H1 (cell line): ENCODE measurements around the gene ATP6AP1. TPM values are rescaled to one million over a fixed set of nuclear protein-coding genes. Genes with fewer than 3 reads are reported as not detected.

Experiments used
- CTCF ChIA-PET: fragments of 300-600 bp; sonication (Branson Sonifier 250); formaldehyde crosslinking; loops from one replicate; lab custom pipeline; 2021; ENCODE audit not compliant: partially characterized antibody; lab: Charles Lee
- POLR2A ChIA-PET: fragments of 300-600 bp; sonication (Branson Sonifier 250); formaldehyde crosslinking; loops from one replicate; lab custom pipeline; 2021; ENCODE audit warnings: inconsistent platforms; ENCODE audit not compliant: partially characterized antibody; lab: Charles Lee
- DNase-seq, 2 experiments: peaks; one replicate each; pipeline versions ENCODE4 v3.0.0 to v3.0.0-alpha.2; 2010 to 2022; ENCODE audit warnings: low spot score in 2 of 2, low read depth in 1 of 2, mixed read lengths in 1 of 2
- FAIRE-seq: peaks from 2 replicates; lab custom pipeline; 2011; peaks lifted over from hg19 to GRCh38; lab: Jason Lieb, UNC
- H2AFZ ChIP-seq: 2 replicates; pipeline ENCODE4 v1.8.1; 2012; ENCODE audit warnings: low read length, inconsistent platforms
- H2AK5ac ChIP-seq: 2 replicates; pipeline ENCODE4 v1.6.1; 2013; ENCODE audit warnings: low read depth, low read length
- H2BK120ac ChIP-seq: replicated peaks from 2 replicates; pipeline ENCODE3; 2013; ENCODE audit warnings: low read depth, low read length, inconsistent platforms
- H2BK12ac ChIP-seq: 2 replicates; pipeline ENCODE4 v1.6.1; 2013; ENCODE audit warnings: low read depth, low read length
- H2BK15ac ChIP-seq: 2 replicates; pipeline ENCODE4 v1.6.1; 2013; ENCODE audit warnings: low read length
- H2BK20ac ChIP-seq: 2 replicates; pipeline ENCODE4 v1.6.1; 2013; ENCODE audit warnings: low read length
- H2BK5ac ChIP-seq: 2 replicates; pipeline ENCODE4 v1.6.1; 2013; ENCODE audit warnings: low read depth, low read length
- H3K14ac ChIP-seq: 2 replicates; pipeline ENCODE4 v1.6.1; 2013; ENCODE audit warnings: inconsistent platforms; ENCODE audit not compliant: insufficient read length
- H3K18ac ChIP-seq: 2 replicates; pipeline ENCODE4 v1.6.1; 2013; ENCODE audit warnings: low read length; ENCODE audit errors: extremely low read depth
- H3K23ac ChIP-seq: 2 replicates; pipeline ENCODE4 v1.6.1; 2013; ENCODE audit warnings: inconsistent platforms; ENCODE audit not compliant: insufficient read length
- H3K23me2 ChIP-seq: 2 replicates; pipeline ENCODE4 v1.6.1; 2013; ENCODE audit warnings: low read depth, low read length
- H3K27ac ChIP-seq: 2 replicates; pipeline ENCODE4 v1.6.1; 2011; ENCODE audit warnings: low read depth, low read length, inconsistent platforms
- H3K27me3 ChIP-seq, 4 experiments: replicated peaks in 1 of 4; 1 replicate in 1 of 4; 2 replicates in 3 of 4; pipeline versions ENCODE4 v1.6.1 to v1.8.1; 2011 to 2013; ENCODE audit warnings: low read length in 3 of 4, mild to moderate bottlenecking in 3 of 4, inconsistent platforms in 2 of 4, mixed read lengths in 2 of 4, moderate library complexity in 1 of 4; ENCODE audit not compliant: control insufficient read depth in 3 of 4, insufficient read depth in 3 of 4; ENCODE audit errors: extremely low read depth in 1 of 4
- H3K36me3 ChIP-seq, 4 experiments: 2 replicates each; pipeline versions ENCODE4 v1.6.1 to v1.8.1; 2011 to 2013; ENCODE audit warnings: mild to moderate bottlenecking in 4 of 4, low read length in 3 of 4, moderate library complexity in 2 of 4, control low read depth in 1 of 4, inconsistent platforms in 1 of 4; ENCODE audit not compliant: insufficient read depth in 4 of 4, control insufficient read depth in 2 of 4
- H3K4ac ChIP-seq: replicated peaks from 2 replicates; pipeline ENCODE3; 2013; ENCODE audit warnings: low read length, low read depth, mixed read lengths, inconsistent platforms; ENCODE audit not compliant: insufficient read length
- H3K4me1 ChIP-seq, 4 experiments: replicated peaks in 1 of 4; 1 replicate in 1 of 4; 2 replicates in 3 of 4; pipeline versions ENCODE4 v1.6.1 to v1.8.1; 2011 to 2013; ENCODE audit warnings: low read length in 3 of 4, inconsistent platforms in 2 of 4, mixed read lengths in 1 of 4; ENCODE audit not compliant: insufficient read depth in 4 of 4, control insufficient read depth in 3 of 4
- H3K4me2 ChIP-seq, 2 experiments: 2 replicates each; pipeline versions ENCODE4 v1.6.1 to v1.8.1; 2011 to 2013; ENCODE audit warnings: low read depth in 2 of 2, low read length in 2 of 2, control low read depth in 1 of 2, inconsistent platforms in 1 of 2, mild to moderate bottlenecking in 1 of 2; ENCODE audit not compliant: insufficient read depth in 1 of 2
- H3K4me3 ChIP-seq, 4 experiments: fragments of 200-600, 300-600 bp in 1 of 4; sonication (generic), shearing (Covaris generic), sonication (Bioruptor Twin) in 1 of 4; 2 replicates each; pipeline versions ENCODE4 v1.5.1 to v1.8.1; 2011 to 2016; ENCODE audit warnings: low read length in 4 of 4, low read depth in 3 of 4, control low read depth in 2 of 4, inconsistent platforms in 2 of 4, mild to moderate bottlenecking in 2 of 4, mixed read lengths in 1 of 4, moderate library complexity in 1 of 4; ENCODE audit not compliant: insufficient read depth in 2 of 4; ENCODE audit errors: extremely low read depth in 1 of 4
- H3K56ac ChIP-seq: replicated peaks from 2 replicates; pipeline ENCODE3; 2013; ENCODE audit warnings: low read depth, mild to moderate bottlenecking, mixed read lengths, low read length, inconsistent platforms; ENCODE audit not compliant: insufficient read length
- H3K79me1 ChIP-seq: 2 replicates; pipeline ENCODE4 v1.6.1; 2013; ENCODE audit warnings: low read depth, low read length, control low read depth
- H3K79me2 ChIP-seq, 2 experiments: 2 replicates each; pipeline versions ENCODE4 v1.6.1 to v1.8.1; 2012 to 2013; ENCODE audit warnings: low read length in 2 of 2, mild to moderate bottlenecking in 2 of 2, inconsistent platforms in 1 of 2; ENCODE audit not compliant: insufficient read depth in 2 of 2, control insufficient read depth in 1 of 2
- H3K9ac ChIP-seq, 4 experiments: replicated peaks in 1 of 4; 1 replicate in 1 of 4; 2 replicates in 3 of 4; pipeline versions ENCODE4 v1.6.1 to v1.8.1; 2011 to 2013; ENCODE audit warnings: low read depth in 3 of 4, low read length in 3 of 4, control low read depth in 2 of 4, mild to moderate bottlenecking in 2 of 4, moderate library complexity in 2 of 4, inconsistent platforms in 1 of 4; ENCODE audit errors: extremely low read depth in 1 of 4
- H3K9me3 ChIP-seq, 2 experiments: 2 replicates each; pipeline versions ENCODE4 v1.6.1 to v1.8.1; 2012 to 2013; ENCODE audit warnings: mild to moderate bottlenecking in 2 of 2, moderate library complexity in 2 of 2, control low read depth in 1 of 2, inconsistent platforms in 1 of 2, low read depth in 1 of 2, low read length in 1 of 2, mixed read lengths in 1 of 2; ENCODE audit not compliant: insufficient read depth in 2 of 2
- H4K20me1 ChIP-seq, 2 experiments: replicated peaks in 1 of 2; 2 replicates each; pipeline versions ENCODE3 to v1.8.1; 2011 to 2013; ENCODE audit warnings: inconsistent platforms in 2 of 2, low read length in 2 of 2, mild to moderate bottlenecking in 1 of 2; ENCODE audit not compliant: insufficient read depth in 2 of 2, control insufficient read depth in 1 of 2
- H4K5ac ChIP-seq: 2 replicates; pipeline ENCODE4 v1.6.1; 2013; ENCODE audit warnings: low read length, low read depth, mixed read lengths, inconsistent platforms; ENCODE audit not compliant: insufficient read length
- H4K8ac ChIP-seq: 2 replicates; pipeline ENCODE4 v1.8.0; 2013; ENCODE audit warnings: mild to moderate bottlenecking, moderate library complexity, low read length, inconsistent platforms; ENCODE audit not compliant: insufficient read depth; ENCODE audit errors: extremely low read depth
- H4K91ac ChIP-seq: replicated peaks from 2 replicates; pipeline ENCODE3; 2013; ENCODE audit warnings: low read length, mixed read lengths, inconsistent platforms; ENCODE audit not compliant: insufficient read length
- ASH2L ChIP-seq: fragments of 200-600, 300-600 bp; sonication (generic); IDR thresholded peaks from one replicate; pipeline ENCODE4 v1.7.1; 2017; ENCODE audit warnings: low read length
- CEBPB ChIP-seq: IDR thresholded peaks from 2 replicates; pipeline ENCODE4 v1.6.1; 2012; ENCODE audit warnings: low read depth, low read length
- CHD2 ChIP-seq: IDR thresholded peaks from 2 replicates; pipeline ENCODE4 v1.6.1; 2012; ENCODE audit warnings: low read length, improper control_type of control experiment
- CTBP2 ChIP-seq: IDR thresholded peaks from 2 replicates; pipeline ENCODE4 v1.7.0; 2011; ENCODE audit warnings: borderline replicate concordance, mild to moderate bottlenecking, moderate library complexity, mixed read lengths, low read length; ENCODE audit not compliant: insufficient read depth, insufficient read length
- EZH2 ChIP-seq: fragments of 200-600 bp; sonication (generic); IDR thresholded peaks from 2 replicates; pipeline ENCODE4 v1.7.1; 2012; ENCODE audit warnings: low read depth, mild to moderate bottlenecking, moderate library complexity, low read length, inconsistent platforms; ENCODE audit not compliant: severe bottlenecking
- HDAC2 ChIP-seq, 2 experiments: fragments of 300-600 bp in 1 of 2; sonication (generic) in 1 of 2; IDR thresholded peaks; 2 replicates each; pipeline ENCODE4 v1.6.1; 2011 to 2012; ENCODE audit warnings: low read depth in 2 of 2, low read length in 2 of 2, mild to moderate bottlenecking in 2 of 2, moderate library complexity in 2 of 2, borderline replicate concordance in 1 of 2, inconsistent platforms in 1 of 2
- HDAC6 ChIP-seq: IDR thresholded peaks from one replicate; pipeline ENCODE4 v1.7.1; 2012; ENCODE audit warnings: low read depth, mild to moderate bottlenecking, inconsistent platforms, low read length, moderate library complexity
- JUN ChIP-seq: IDR thresholded peaks from 2 replicates; pipeline ENCODE4 v1.6.1; 2011; ENCODE audit warnings: low read depth, mild to moderate bottlenecking, improper control_type of control experiment, low read length
- SAP30 ChIP-seq: fragments of 300-600 bp; sonication (generic); IDR thresholded peaks from 2 replicates; pipeline ENCODE4 v1.7.1; 2012; ENCODE audit warnings: low read length, moderate library complexity, mild to moderate bottlenecking, inconsistent platforms; ENCODE audit not compliant: insufficient read depth, insufficient replicate concordance
- SIRT6 ChIP-seq: IDR thresholded peaks from one replicate; pipeline ENCODE4 v1.7.1; 2012; ENCODE audit warnings: low read length, inconsistent platforms
- SP1 ChIP-seq: IDR thresholded peaks from 2 replicates; pipeline ENCODE4 v1.6.1; 2011; ENCODE audit warnings: low read depth, low read length
- SP4 ChIP-seq: IDR thresholded peaks from 2 replicates; pipeline ENCODE4 v1.6.1; 2012; ENCODE audit warnings: low read length, inconsistent platforms
- TBP ChIP-seq: IDR thresholded peaks from 2 replicates; pipeline ENCODE4 v1.6.1; 2011; ENCODE audit warnings: low read depth, low read length, improper control_type of control experiment
- YY1 ChIP-seq: IDR thresholded peaks from 2 replicates; pipeline ENCODE4 v1.6.1; 2011; ENCODE audit warnings: low read depth, mild to moderate bottlenecking, low read length
- WGBS, 2 experiments: shearing (Covaris generic) in 1 of 2; methylation state at CpG; one replicate each; pipeline versions ENCODE4 v1.1.6 to v1.1.7; 2013 to 2015; ENCODE audit warnings: low lambda C conversion rate in 2 of 2, mixed read lengths in 2 of 2, inconsistent platforms in 1 of 2, low coverage in 1 of 2, missing lambda C conversion rate in 1 of 2; ENCODE audit not compliant: insufficient replicate concordance in 2 of 2, insufficient coverage in 1 of 2, insufficient read length in 1 of 2; ENCODE audit errors: extremely low coverage in 1 of 2, missing lambda C conversion rate in 1 of 2; 5-methylcytosine and 5-hydroxymethylcytosine counted together
- polyA plus RNA-seq, 7 experiments: library from polyadenylated mRNA; depleted of rRNA in 3 of 7; stranded (reverse) in 5 of 7; unstranded in 2 of 7; fragments of >200 nt in 5 of 7; fragments of 200-250 nt in 2 of 7; gene quantifications; 1 replicate in 5 of 7; 2 replicates in 1 of 7; 4 replicates in 1 of 7; pipeline versions ENCODE4 v1.2.1 to v1.2.3, GENCODE V29; 2011 to 2013; ENCODE audit warnings: missing spikeins in 2 of 7, mixed read lengths in 2 of 7
- total RNA-seq: library from RNA; stranded (reverse); fragmentation: NEBNext Ultra II Directional; extraction: Animal tissue kit (Norgen Biotek cat#: 25700); gene quantifications from 2 replicates; pipeline ENCODE4 v1.2.1, GENCODE V29; 2021
- TF ChIP-seq, protein P1 (sequence below): IDR thresholded peaks from 2 replicates; pipeline ENCODE4 v1.6.1; 2012; ENCODE audit warnings: inconsistent platforms

Gene ATP6AP1
- total and polyA plus RNA-seq, 2 of the 8 experiments (the other 6 are each of a cell fraction or from before 2014, with no cell fraction given) = 44.6 to 80.8 TPM

DNA sequence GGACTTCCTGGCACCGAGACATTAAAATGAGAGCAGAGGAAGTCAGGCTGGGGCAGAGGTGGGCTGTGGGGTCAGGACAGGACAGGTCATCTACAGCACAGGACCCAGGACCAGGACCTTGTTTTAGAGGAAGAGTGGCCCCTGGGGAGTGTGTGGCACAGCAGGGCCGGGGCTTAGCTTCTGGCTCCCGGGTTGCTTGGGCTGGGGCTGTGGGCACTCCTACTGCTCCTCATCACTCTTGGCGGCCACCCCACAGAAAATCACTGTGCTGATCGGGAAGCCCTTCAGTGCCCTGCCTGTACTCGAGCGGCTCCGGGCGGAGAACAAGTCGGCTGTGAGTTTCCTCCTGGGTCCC lies 8.1 kb upstream of the ATP6AP1 start:
- Histone ChIP-seq H3K36me3 (0 out of 8 replicates have a peak, but pooled peaks cover 0 to 3% (median 0%) of the 10 kb centered on the region in 4 experiments), H3K79me2 (no peaks in the 10 kb centered on the region), H3K23me2 (no peaks in the 10 kb centered on the region), H4K8ac (no peak overlapping the region), H3K4me2 (no peak overlapping the region), H3K27ac (no peak overlapping the region), H3K23ac (no peak overlapping the region), H2BK15ac (no peak overlapping the region), H3K56ac (no peak overlapping the region), H4K20me1 (no peaks in the 10 kb centered on the region), H3K27me3 (no peaks in the 10 kb centered on the region), H2AK5ac (no peak overlapping the region), H3K9me3 (no peaks in the 10 kb centered on the region), H2BK12ac (no peak overlapping the region), H3K79me1 (no peaks in the 10 kb centered on the region), H3K4ac (no peak overlapping the region), H3K4me3 (no peak overlapping the region), H3K18ac (no peak overlapping the region), H3K14ac (no peak overlapping the region), H2BK5ac (no peak overlapping the region), H4K91ac (no peak overlapping the region), H2AFZ (no peak overlapping the region), H4K5ac (no peak overlapping the region), H3K4me1 (no peaks in the 10 kb centered on the region), H3K9ac (no peak overlapping the region), H2BK120ac (no peak overlapping the region), H2BK20ac (no peak overlapping the region)
- ChIA-PET CTCF (interaction anchor here (0.9 to 1.3 kb wide), 3 partner anchors 9 to 106 kb away, joined by 3 to 5 read pairs (median 3); no protein-coding TSS in a partner anchor), POLR2A (interaction anchor here (1.2 to 8.7 kb wide), 3 partner anchors 8 to 40 kb away, joined by 3 to 76 read pairs (median 5); partner anchors contain the start of gene RPL10)
- FAIRE-seq = no peak
- no peak for DNase-seq
- WGBS, 2 experiments = 97% methylated on average over 6 of the region's 10 CpGs; no CpG with 5 or more reads in 1 of the 2 experiments
- TF ChIP-seq YY1 (no peak), HDAC6 (no peak), SP1 (no peak), HDAC2 (IDR thresholded peaks at IDR 0.05; ENCODE audit: borderline replicate concordance in 1 of 2, low read depth in 2 of 2, low read length in 2 of 2) (no peak), SP4 (no peak), CTBP2 (no peak), CHD2 (no peak), TBP (no peak), ASH2L (no peak), EZH2 (no peak), CEBPB (no peak), JUN (no peak), SIRT6 (no peak), SAP30 (no peak)
- TF ChIP-seq, protein P1, sequence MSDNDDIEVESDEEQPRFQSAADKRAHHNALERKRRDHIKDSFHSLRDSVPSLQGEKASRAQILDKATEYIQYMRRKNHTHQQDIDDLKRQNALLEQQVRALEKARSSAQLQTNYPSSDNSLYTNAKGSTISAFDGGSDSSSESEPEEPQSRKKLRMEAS = no peak
